Prostate gland (tissue), 2 donors: ENCODE measurements around the gene CCDC158. TPM values are rescaled to one million over a fixed set of nuclear protein-coding genes. Genes with fewer than 3 reads are reported as not detected.

Source experiments
- DNase-seq: peaks from one replicate; pipeline ENCODE4 v3.0.0-alpha.2; 2019; ENCODE audit warnings: low spot score
- H3K27ac ChIP-seq, 2 donors: fragments of 200-600 bp; sonication (generic); 2 replicates each; pipeline ENCODE4 v1.5.1; 2017 to 2019
- H3K27me3 ChIP-seq: fragments of 200-600 bp; sonication (generic); replicated peaks from 2 replicates; pipeline ENCODE4 v1.5.1; 2019; ENCODE audit not compliant: insufficient read depth
- H3K36me3 ChIP-seq, 2 donors: fragments of 200-600 bp; sonication (generic); 1 replicate in 1 of 2; 2 replicates in 1 of 2; pipeline versions ENCODE4 v1.5.1 to v1.8.1; 2017 to 2019
- H3K4me1 ChIP-seq: fragments of 200-600 bp; sonication (generic); replicated peaks from 2 replicates; pipeline ENCODE4 v1.5.1; 2019
- H3K4me3 ChIP-seq, 2 donors: fragments of 200-600 bp; sonication (generic); 2 replicates each; pipeline ENCODE4 v1.5.1; 2017 to 2019
- H3K9me3 ChIP-seq: fragments of 200-600 bp; sonication (generic); 2 replicates; pipeline ENCODE4 v1.5.1; 2017
- CTCF ChIP-seq, 4 experiments: fragments of 200-600 bp in 2 of 4; fragments of 450-650 bp in 2 of 4; sonication (generic) in 2 of 4; IDR thresholded peaks; 1 replicate in 3 of 4; 2 replicates in 1 of 4; pipeline ENCODE4 v1.5.1; 2016 to 2019; ENCODE audit warnings: antibody characterized with exemption in 4 of 4, mild to moderate bottlenecking in 2 of 4, moderate library complexity in 2 of 4
- POLR2A ChIP-seq: fragments of 450-650 bp; IDR thresholded peaks from one replicate; pipeline ENCODE4 v1.6.1; 2016; ENCODE audit warnings: antibody characterized with exemption, mild to moderate bottlenecking
- POLR2AphosphoS5 ChIP-seq: sonication (generic); formaldehyde crosslinking; IDR thresholded peaks from one replicate; pipeline ENCODE4 v1.6.1; 2017; ENCODE audit warnings: antibody characterized with exemption
- WGBS: methylation state at CpG from one replicate; pipeline ENCODE4 v1.1.5; 2018; 5-methylcytosine and 5-hydroxymethylcytosine counted together
- intact Hi-C: fragments of 100-400 bp; cut with DNase I; formaldehyde crosslinking; loops from one replicate; pipeline ENCODE4 v1.14.2; 2022
- total RNA-seq, 2 donors: library from RNA; depleted of rRNA; stranded (reverse); fragments of >200 nt; gene quantifications; one replicate each; pipeline ENCODE4 v1.1.0, GENCODE V29; 2016

Gene CCDC158
- total RNA-seq, 2 donors from 2014 or later, result 4.9 TPM; not detected in 1

- intact Hi-C loops, result loop anchor here (2.0 to 5.0 kb wide), 4 partner anchors 56 to 185 kb away; partner anchors contain the start of genes FAM47E and SCARB2
- H3K36me3 ChIP-seq, result no peaks in the 10 kb centered on the region
- peak in 3 of 4 experiments; percentile 8 to 58 (median 37) for TF ChIP-seq CTCF (IDR thresholded peaks at IDR 0.05)
- TF ChIP-seq POLR2A, result no peak
- peaks cover 5% of the 10 kb centered on the region for H3K4me1 ChIP-seq
- peak overlapping the region; percentile 90 for H3K27ac ChIP-seq
- H3K4me3 ChIP-seq, result peak overlapping the region; percentile 73 to 76
- WGBS, result 3% methylated on average over 37 of the region's 37 CpGs
- DNase-seq, result peak; percentile 66
- no peaks in the 10 kb centered on the region for H3K27me3 ChIP-seq
- no peaks in the 10 kb centered on the region for H3K9me3 ChIP-seq
These were observed 113.9 kb downstream of the CCDC158 start for GRCh38 chr4:76306882-76307659.

GRCh38 chr4:76305971-76306881 is 114.7 kb downstream of the CCDC158 start, which contains the start of gene STBD1:
TSS of gene STBD1 (plus strand) at chr4:76306733. CDS start at chr4:76306770, 37 bp downstream.
- H3K4me1 ChIP-seq, result peaks cover 5% of the 10 kb centered on the region
- TF ChIP-seq CTCF (IDR thresholded peaks at IDR 0.05) (peak in 1 of 4 experiments; percentile 10), POLR2AphosphoS5 (peak; percentile 36), POLR2A (peak; percentile 64)
- H3K27ac ChIP-seq, result peak within 1 kb of the TSS; percentile 90
- under 1% methylated on average over 71 of the region's 85 CpGs for WGBS
- intact Hi-C loops, result loop anchor here (2.0 to 5.0 kb wide), 4 partner anchors 55 to 186 kb away; partner anchors contain the start of genes FAM47E and SCARB2
- peak; percentile 78 for DNase-seq
- no peaks in the 10 kb centered on the region for H3K27me3 ChIP-seq
- H3K36me3 ChIP-seq, result no peaks in the 10 kb centered on the region
- H3K9me3 ChIP-seq, result no peaks in the 10 kb centered on the region
- peak within 1 kb of the TSS; percentile 73 to 76 for H3K4me3 ChIP-seq

GRCh38 chr4:76305033-76305687 is 115.8 kb downstream of the CCDC158 start:
- no peaks in the 10 kb centered on the region for H3K9me3 ChIP-seq
- 92% methylated on average over 7 of the region's 7 CpGs for whole genome bisulfite sequencing
- no peaks in the 10 kb centered on the region for H3K27me3 ChIP-seq
- no peaks in the 10 kb centered on the region for H3K36me3 ChIP-seq
- H3K4me3 ChIP-seq, result peak overlapping the region in 1 of 2 donors; percentile 73
- peaks cover 5% of the 10 kb centered on the region for H3K4me1 ChIP-seq
- H3K27ac ChIP-seq, result peak overlapping the region in 1 of 2 donors; percentile 90
- no peak for DNase-seq
- TF ChIP-seq CTCF (IDR thresholded peaks at IDR 0.05) (no peak), POLR2A (no peak)
- intact Hi-C loops, result loop anchor here (5.0 kb wide), 2 partner anchors 108 to 187 kb away; no protein-coding TSS in a partner anchor

GRCh38 chr4:76302826-76303438 is 118.0 kb downstream of the CCDC158 start:
- Histone ChIP-seq H3K27ac (no peak overlapping the region), H3K27me3 (no peaks in the 10 kb centered on the region), H3K4me3 (no peak overlapping the region), H3K9me3 (no peaks in the 10 kb centered on the region), H3K4me1 (peaks cover 5% of the 10 kb centered on the region), H3K36me3 (no peaks in the 10 kb centered on the region)
- no peak for TF ChIP-seq POLR2AphosphoS5
- TF ChIP-seq CTCF (IDR thresholded peaks at IDR 0.05), result no peak
- TF ChIP-seq POLR2A, result no peak
- no peak for DNase-seq
- intact Hi-C loops, result no loop called here
- 75% methylated on average over 3 of the region's 3 CpGs for WGBS
